GM18505 (cell line): ENCODE data around the gene GAA.

Source experiments
- ATAC-seq: cut with Tn5 transposase; IDR thresholded peaks from one replicate; pipeline ENCODE4 v1.9.1; 2021; ENCODE audit not compliant: unreplicated experiment
- POLR2A ChIP-seq: IDR thresholded peaks from 4 replicates; pipeline ENCODE4 v1.6.1; 2011; ENCODE audit warnings: borderline replicate concordance; ENCODE audit not compliant: insufficient read depth, insufficient read length; ENCODE audit errors: extremely low read depth

GAA gene

GRCh38 chr17:80101011-80101945 is at the start of gene GAA:
GAA (plus strand) TSS chr17:80101581; CDS start chr17:80104587, 3,006 bp downstream.
- peak; percentile 63 for ATAC-seq
- TF ChIP-seq POLR2A = peak; percentile 78

GRCh38 chr17:80051681-80052080 is 49.7 kb upstream of the GAA start:
- no peak for TF ChIP-seq POLR2A
- ATAC-seq = no peak

GRCh38 chr17:80053102-80053501 is 48.3 kb upstream of the GAA start:
- no peak for ATAC-seq
- no peak for TF ChIP-seq POLR2A

GRCh38 chr17:80055597-80055996 is 45.8 kb upstream of the GAA start:
- TF ChIP-seq POLR2A = no peak
- ATAC-seq = no peak

GRCh38 chr17:80058311-80058955 is 42.9 kb upstream of the GAA start:
- no peak for TF ChIP-seq POLR2A
- ATAC-seq = no peak

- ATAC-seq = no peak
- TF ChIP-seq POLR2A = no peak
These were observed 40.7 kb upstream of the GAA start for GRCh38 chr17:80060644-80061043.

GRCh38 chr17:80061421-80061820 is 40.0 kb upstream of the GAA start:
- no peak for ATAC-seq
- no peak for TF ChIP-seq POLR2A

GRCh38 chr17:80063830-80064585 is 37.4 kb upstream of the GAA start:
- no peak for ATAC-seq
- TF ChIP-seq POLR2A = no peak

- TF ChIP-seq POLR2A = no peak
- no peak for ATAC-seq
These were observed 36.7 kb upstream of the GAA start for GRCh38 chr17:80064696-80065095.

- TF ChIP-seq POLR2A = no peak
These were observed 35.8 kb upstream of the GAA start for GRCh38 chr17:80065478-80066170.

GRCh38 chr17:80067393-80067986 is 33.9 kb upstream of the GAA start:
- no peak for TF ChIP-seq POLR2A
- no peak for ATAC-seq

More at GRCh38 chr17:80065478-80066170, 35.8 kb upstream of the GAA start:
- no peak for ATAC-seq

GRCh38 chr17:80068301-80069222 is 32.8 kb upstream of the GAA start:
- TF ChIP-seq POLR2A = no peak
- no peak for ATAC-seq
